Panc1 (cell line): ENCODE measurements around the gene KCNA5.

Experiments
- CTCF ChIP-seq: fragments of 450-650 bp; IDR thresholded peaks from 2 replicates; pipeline ENCODE4 v1.5.1; 2017; ENCODE audit warnings: mild to moderate bottlenecking
- POLR2AphosphoS5 ChIP-seq: IDR thresholded peaks from 2 replicates; pipeline ENCODE4 v1.6.1; 2012; ENCODE audit warnings: mild to moderate bottlenecking, low read depth, low read length, moderate library complexity
- REST ChIP-seq, 2 experiments: IDR thresholded peaks; 2 replicates each; pipeline ENCODE4 v1.6.1; 2011 to 2012; ENCODE audit warnings: low read depth in 2 of 2, control low read depth in 1 of 2, low read length in 1 of 2, mild to moderate bottlenecking in 1 of 2, moderate library complexity in 1 of 2; ENCODE audit not compliant: insufficient read depth in 1 of 2
- SIN3A ChIP-seq: IDR thresholded peaks from 2 replicates; pipeline ENCODE4 v1.6.1; 2012; ENCODE audit warnings: low read depth, mild to moderate bottlenecking, low read length, moderate library complexity, borderline replicate concordance; ENCODE audit not compliant: insufficient read depth
- TCF7L2 ChIP-seq: IDR thresholded peaks from 2 replicates; pipeline ENCODE4 v1.6.1; 2011; ENCODE audit warnings: mild to moderate bottlenecking, low read depth, low read length, inconsistent platforms

GRCh38 chr12:5059358-5059757, 15.7 kb downstream of the KCNA5 start:
- no peak for TF ChIP-seq REST (IDR thresholded peaks at IDR 0.05; ENCODE audit: insufficient read depth in 1 of 2, low read depth in 2 of 2, low read length in 1 of 2)
- TF ChIP-seq TCF7L2, result no peak
- no peak for TF ChIP-seq CTCF
- TF ChIP-seq POLR2AphosphoS5, result no peak
- no peak for TF ChIP-seq SIN3A
